ENCODE measurements around the gene EXOC8. TPM values are rescaled to one million over a fixed set of nuclear protein-coding genes. Genes with fewer than 3 reads are reported as not detected.
"Not testable (repeated sequence)": the region's sequence is repeated elsewhere in the genome, so short reads cannot be mapped to it uniquely, and the experiment has no call there.

The EXOC8 gene
- total and polyA plus RNA-seq, 2 experiments from 2014 or later, result 3.9 to 14.6 TPM

DNA sequence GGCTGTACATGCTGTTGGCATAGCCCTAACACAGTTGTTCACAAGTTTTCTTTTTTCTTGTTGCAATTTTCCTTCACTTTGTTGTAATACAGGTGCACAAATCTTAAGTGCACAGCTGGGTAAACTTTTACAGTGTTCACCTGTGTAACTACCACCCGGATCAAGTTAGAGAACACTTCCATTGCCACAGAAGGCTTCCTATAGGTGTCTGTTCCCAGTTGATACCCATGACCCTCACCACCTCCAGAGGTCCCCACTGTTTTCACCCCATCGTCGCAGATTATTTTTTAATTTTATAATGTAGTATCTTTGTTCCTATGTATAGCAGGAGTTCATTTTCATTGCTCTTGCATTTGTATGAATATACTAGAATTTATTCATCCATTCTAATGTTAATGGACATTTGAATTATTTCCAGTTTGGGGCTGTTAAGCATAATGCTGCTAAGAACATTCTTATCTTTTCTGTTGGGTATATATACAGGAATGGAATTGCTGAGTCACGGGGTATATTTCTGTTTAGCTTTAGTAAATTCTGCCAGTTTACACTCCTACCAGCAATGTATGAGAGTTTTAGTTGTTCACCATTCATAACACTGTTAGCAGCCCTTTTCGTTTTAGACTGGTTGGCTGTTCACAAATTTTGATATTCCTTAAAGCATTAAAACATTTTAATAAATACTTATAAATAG lies 16.8 kb upstream of the EXOC8 start:
- Histone ChIP-seq H3K27me3 (replicated peaks; ENCODE audit: insufficient read depth) (no peaks in the 10 kb centered on the region), H3K9me3 (ENCODE audit: low read depth) (no peaks in the 10 kb centered on the region), H4K20me1 (ENCODE audit: insufficient read depth) (0 out of 2 replicates have a peak, but pooled peaks cover 2% of the 10 kb centered on the region), H3K27ac (0 out of 2 replicates have a peak overlapping the region, but pooled peaks have one; percentile 14), H3K4me1 (ENCODE audit: insufficient read depth) (peaks cover 19% of the 10 kb centered on the region), H3K79me2 (ENCODE audit: insufficient read depth) (no peaks in the 10 kb centered on the region), H3K4me3 (no peak overlapping the region), H3K9me2 (ENCODE audit: insufficient read depth) (no peaks in the 10 kb centered on the region), H3K36me3 (ENCODE audit: low read depth) (peaks cover 24% of the 10 kb centered on the region), H3F3A (ENCODE audit: insufficient read depth) (peaks cover 18% of the 10 kb centered on the region), H2AFZ (no peak overlapping the region), H3K9ac (no peak overlapping the region), H3K4me2 (ENCODE audit: unreplicated experiment) (no peak overlapping the region)
- in situ Hi-C loops (cut with MboI), result no loop called here
- DNase-seq, result peak; percentile 38
- TF ChIP-seq EZH2phosphoT487 (IDR thresholded peaks at IDR 0.05; ENCODE audit: insufficient read depth, low read depth) (no peak), EZH2 (IDR thresholded peaks at IDR 0.05; ENCODE audit: insufficient read depth, poor library complexity, severe bottlenecking) (no peak)
- 84 to 90% methylated on average over 5 of the region's 5 CpGs for WGBS, 2 experiments (ENCODE audit: low coverage in 1 of 2, low lambda C conversion rate in 2 of 2, missing lambda C conversion rate in 2 of 2)

DNA sequence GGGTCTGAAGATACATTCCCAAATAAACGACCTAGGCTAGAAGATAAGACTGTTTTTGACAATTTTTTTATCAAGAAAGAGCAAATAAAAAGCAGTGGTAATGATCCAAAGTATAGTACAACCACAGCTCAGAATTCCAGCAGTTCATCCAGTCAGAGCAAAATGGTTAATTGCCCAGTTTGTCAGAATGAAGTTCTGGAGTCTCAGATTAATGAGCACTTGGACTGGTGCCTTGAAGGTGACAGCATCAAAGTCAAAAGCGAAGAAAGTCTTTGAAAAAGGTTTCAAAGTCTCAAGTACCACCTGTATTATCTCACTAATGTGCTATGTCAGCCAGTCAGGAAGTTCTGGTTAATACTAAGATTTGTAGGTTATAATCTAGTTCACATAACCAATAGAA lies 15.4 kb upstream of the EXOC8 start:
- H3K9me3 ChIP-seq (ENCODE audit: low read depth), result no peaks in the 10 kb centered on the region
- peaks cover 16% of the 10 kb centered on the region; the same call in 1 of the 2 replicates for H3F3A ChIP-seq (ENCODE audit: insufficient read depth)
- DNase-seq, result no peak
- H4K20me1 ChIP-seq (ENCODE audit: insufficient read depth), result no peaks in the 10 kb centered on the region
- in situ Hi-C loops (cut with MboI), result no loop called here
- H3K36me3 ChIP-seq (ENCODE audit: low read depth), result peaks cover 24% of the 10 kb centered on the region
- H3K79me2 ChIP-seq (ENCODE audit: insufficient read depth), result no peaks in the 10 kb centered on the region
- H3K4me1 ChIP-seq (ENCODE audit: insufficient read depth), result peaks cover 12% of the 10 kb centered on the region; the same call in 1 of the 2 replicates
- H3K27me3 ChIP-seq (replicated peaks; ENCODE audit: insufficient read depth), result no peaks in the 10 kb centered on the region
- no peaks in the 10 kb centered on the region for H3K9me2 ChIP-seq (ENCODE audit: insufficient read depth)
- no peak overlapping the region for H3K4me3 ChIP-seq
- no peak for TF ChIP-seq EZH2phosphoT487 (IDR thresholded peaks at IDR 0.05; ENCODE audit: insufficient read depth, low read depth)
- TF ChIP-seq EZH2 (IDR thresholded peaks at IDR 0.05; ENCODE audit: insufficient read depth, poor library complexity, severe bottlenecking), result no peak
- no peak overlapping the region for H3K4me2 ChIP-seq (ENCODE audit: unreplicated experiment)
- 70 to 77% methylated on average over 2 of the region's 2 CpGs for WGBS, 2 experiments (ENCODE audit: low coverage in 1 of 2, low lambda C conversion rate in 2 of 2, missing lambda C conversion rate in 2 of 2)
- no peak overlapping the region for H3K9ac ChIP-seq
- no peak overlapping the region for H2AFZ ChIP-seq
- H3K27ac ChIP-seq, result no peak overlapping the region

DNA sequence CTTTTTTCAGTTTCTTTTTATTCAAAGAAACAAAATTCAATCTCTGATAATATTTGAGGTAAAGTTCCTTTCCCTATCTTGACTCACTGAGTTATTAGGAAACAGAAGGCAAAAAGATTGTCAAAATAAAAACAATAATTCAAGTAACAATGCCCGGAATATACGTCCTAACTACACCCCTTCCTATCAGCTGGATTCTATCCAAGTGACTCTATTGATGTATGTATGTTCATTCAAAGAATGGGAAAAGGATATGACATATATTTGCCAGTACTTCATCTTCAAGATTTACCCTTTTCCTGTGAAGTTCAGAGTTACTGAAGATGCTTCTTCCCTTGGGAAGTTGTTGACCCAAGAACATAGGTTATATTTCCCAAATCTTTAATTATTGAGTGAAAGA lies 14.2 kb upstream of the EXOC8 start:
- no peak for TF ChIP-seq EZH2 (IDR thresholded peaks at IDR 0.05; ENCODE audit: insufficient read depth, poor library complexity, severe bottlenecking)
- no peak for TF ChIP-seq EZH2phosphoT487 (IDR thresholded peaks at IDR 0.05; ENCODE audit: insufficient read depth, low read depth)
- Histone ChIP-seq H3K4me1 (ENCODE audit: insufficient read depth) (0 out of 2 replicates have a peak, but pooled peaks cover 10% of the 10 kb centered on the region), H3K27ac (no peak overlapping the region), H3K27me3 (replicated peaks; ENCODE audit: insufficient read depth) (no peaks in the 10 kb centered on the region), H4K20me1 (ENCODE audit: insufficient read depth) (no peaks in the 10 kb centered on the region), H3K9me2 (ENCODE audit: insufficient read depth) (no peaks in the 10 kb centered on the region), H3K79me2 (ENCODE audit: insufficient read depth) (peaks cover 6% of the 10 kb centered on the region), H3F3A (ENCODE audit: insufficient read depth) (peaks cover 16% of the 10 kb centered on the region; the same call in 1 of the 2 replicates), H3K36me3 (ENCODE audit: low read depth) (peaks cover 30% of the 10 kb centered on the region), H3K4me2 (ENCODE audit: unreplicated experiment) (no peak overlapping the region), H3K9ac (no peak overlapping the region), H3K9me3 (ENCODE audit: low read depth) (no peaks in the 10 kb centered on the region), H3K4me3 (no peak overlapping the region), H2AFZ (no peak overlapping the region)
- DNase-seq, result no peak
- in situ Hi-C loops (cut with MboI), result no loop called here
- 74 to 87% methylated on average over 2 of the region's 2 CpGs for WGBS, 2 experiments (ENCODE audit: low coverage in 1 of 2, low lambda C conversion rate in 2 of 2, missing lambda C conversion rate in 2 of 2)

DNA sequence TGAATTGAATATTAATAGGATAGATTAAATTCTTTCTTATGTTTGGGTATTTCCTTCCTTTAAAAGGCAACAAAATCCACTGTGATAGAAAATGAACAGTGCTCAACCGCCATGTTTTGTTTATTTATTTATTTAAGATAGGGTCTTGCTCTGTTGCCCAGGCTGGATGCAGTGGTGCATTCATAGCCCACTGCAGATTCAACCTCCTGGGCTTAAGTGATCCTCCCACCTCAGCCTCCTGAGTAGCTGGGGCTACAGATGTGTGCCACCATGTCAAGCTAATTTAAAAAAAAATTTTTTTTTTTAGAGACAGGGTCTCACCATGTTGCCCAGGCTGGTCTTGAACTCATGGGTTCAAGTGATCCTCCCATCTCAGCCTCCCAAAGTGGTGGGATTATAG lies 11.2 kb upstream of the EXOC8 start:
- Histone ChIP-seq H3K36me3 (ENCODE audit: low read depth) (peaks cover 30% of the 10 kb centered on the region), H3K79me2 (ENCODE audit: insufficient read depth) (peaks cover 34% of the 10 kb centered on the region)
- H3K4me3 ChIP-seq; H3F3A ChIP-seq (ENCODE audit: insufficient read depth); H3K9me3 ChIP-seq (ENCODE audit: low read depth); H2AFZ ChIP-seq; H4K20me1 ChIP-seq (ENCODE audit: insufficient read depth); H3K4me1 ChIP-seq (ENCODE audit: insufficient read depth); H3K9ac ChIP-seq; H3K9me2 ChIP-seq (ENCODE audit: insufficient read depth); H3K4me2 ChIP-seq (ENCODE audit: unreplicated experiment); H3K27ac ChIP-seq; H3K27me3 ChIP-seq (replicated peaks; ENCODE audit: insufficient read depth); DNase-seq: not testable (repeated sequence)
- in situ Hi-C loops (cut with MboI), result loop anchor here (10.0 kb wide), 1 partner anchor 236 kb away; no protein-coding TSS in a partner anchor
- 95 to 97% methylated on average over 1 of the region's 1 CpG for WGBS, 2 experiments (ENCODE audit: low coverage in 1 of 2, low lambda C conversion rate in 2 of 2, missing lambda C conversion rate in 2 of 2)
